DMS153 (cell line): ENCODE data around the gene NASP.
A peak's percentile ranks its signal among the peaks of the same experiment; 100 is the strongest.

Experiments used
- DNase-seq: peaks from one replicate; lab custom pipeline; 2025; lab: John Stamatoyannopoulos, UW

The NASP gene

DNA sequence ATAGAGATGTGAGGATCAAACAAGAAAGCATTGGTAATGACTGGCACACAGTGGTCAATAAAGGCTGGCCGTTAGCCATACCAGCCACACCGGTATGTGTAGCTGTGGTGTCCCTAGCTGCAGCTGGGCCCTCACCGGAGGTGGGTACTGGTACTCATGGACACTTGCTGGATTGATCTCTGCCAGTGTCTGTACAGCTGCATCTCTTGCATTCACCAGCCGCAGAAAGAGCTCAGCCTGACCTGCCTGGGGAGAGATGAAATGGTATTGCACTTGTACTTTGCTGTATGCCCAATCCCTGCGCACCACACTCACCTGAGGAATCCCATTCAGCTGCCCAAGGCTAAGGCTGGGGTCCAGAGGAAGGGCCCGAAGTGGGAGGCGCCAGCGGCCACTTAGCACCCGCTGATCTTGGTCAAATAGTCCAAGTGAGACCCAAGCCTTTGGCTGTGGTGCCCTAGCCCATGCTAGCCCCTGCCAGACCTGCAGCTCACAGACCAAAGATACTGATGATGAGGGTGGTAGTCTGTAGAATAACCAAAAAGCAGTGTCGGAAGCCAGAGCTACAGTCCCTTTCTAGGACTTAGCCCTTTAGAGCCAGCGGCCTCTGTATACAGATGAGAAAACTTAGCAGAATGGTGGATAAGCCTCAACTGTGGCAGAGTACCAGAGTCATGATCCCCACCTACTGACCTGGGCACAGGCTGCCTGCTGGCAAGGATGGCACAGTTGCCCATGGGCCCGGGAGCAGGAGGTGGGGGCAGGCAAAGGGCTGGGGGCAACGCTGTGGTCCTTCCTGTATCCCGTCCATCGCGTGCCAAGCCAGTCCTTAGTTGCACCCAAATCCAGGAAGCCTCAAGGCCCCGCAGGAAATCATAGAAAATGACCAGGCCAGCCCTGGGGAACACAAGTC lies 37.0 kb downstream of the NASP start:
- no peak for DNase-seq

- DNase-seq, result no peak
Measured at GRCh38 chr1:45621501-45621836, 37.6 kb downstream of the NASP start.

- no peak for DNase-seq
Measured at GRCh38 chr1:45621895-45622523, 38.2 kb downstream of the NASP start.

GRCh38 chr1:45622524-45623394 lies 38.9 kb downstream of the NASP start:
- DNase-seq, result no peak

- DNase-seq, result no peak
Measured at GRCh38 chr1:45623972-45624371, 40.1 kb downstream of the NASP start, which contains the start of gene CCDC17. TSS of gene CCDC17 (minus strand) at chr1:45624054. CDS start at chr1:45623909, 145 bp downstream.

- DNase-seq, result no peak
Measured at GRCh38 chr1:45629035-45629434, 45.2 kb downstream of the NASP start.

- DNase-seq, result no peak
Measured at GRCh38 chr1:45630429-45630828, 46.6 kb downstream of the NASP start.

DNA sequence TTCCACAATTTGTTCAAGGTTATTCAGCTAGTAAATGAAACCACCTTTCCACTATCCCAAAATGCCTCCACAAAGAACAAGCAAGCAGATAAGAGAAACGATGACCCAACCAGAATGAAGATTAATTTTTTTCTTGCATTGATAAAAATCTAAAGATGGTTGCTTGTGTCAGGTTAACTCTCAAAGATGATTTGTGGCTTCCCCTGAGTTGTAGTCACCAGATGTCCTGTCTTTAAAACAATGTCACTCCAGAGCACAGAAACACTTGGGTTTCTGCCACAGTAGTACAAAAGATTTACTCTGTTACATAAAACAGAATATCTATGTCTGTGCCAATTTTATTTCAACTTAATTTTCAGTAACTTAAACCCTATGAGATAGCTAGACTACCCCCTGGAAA lies 51.4 kb downstream of the NASP start:
- no peak for DNase-seq

GRCh38 chr1:45640293-45640692 lies 56.5 kb downstream of the NASP start:
- no peak for DNase-seq

GRCh38 chr1:45643321-45643720 lies 59.5 kb downstream of the NASP start:
- no peak for DNase-seq

DNA sequence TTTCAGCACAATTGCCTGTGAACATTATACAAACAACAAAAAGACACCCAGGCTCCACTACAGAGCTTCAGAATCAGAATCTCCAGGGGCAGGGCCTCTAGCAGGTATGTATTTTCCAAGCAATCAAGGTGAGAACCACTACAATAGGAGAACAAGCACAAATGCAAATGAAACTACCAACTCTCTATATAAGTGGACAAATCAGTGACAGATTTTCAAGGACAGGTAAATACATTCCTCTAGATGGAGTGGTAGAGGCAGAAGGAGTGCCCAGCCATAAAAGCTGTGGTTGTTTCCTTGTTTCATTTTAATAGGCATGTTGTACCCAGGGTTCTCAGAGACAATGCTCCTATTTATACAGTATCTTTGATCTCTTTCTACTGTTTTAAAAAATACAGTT lies 60.1 kb downstream of the NASP start:
- peak; percentile 26 for DNase-seq

GRCh38 chr1:45644661-45645060 lies 60.8 kb downstream of the NASP start:
- no peak for DNase-seq

GRCh38 chr1:45647248-45648021 lies 63.6 kb downstream of the NASP start:
- peak; percentile 14 for DNase-seq

- no peak for DNase-seq
Measured at GRCh38 chr1:45654540-45655280, 70.9 kb downstream of the NASP start.

- no peak for DNase-seq
Measured at GRCh38 chr1:45656573-45657226, 72.9 kb downstream of the NASP start.

DNA sequence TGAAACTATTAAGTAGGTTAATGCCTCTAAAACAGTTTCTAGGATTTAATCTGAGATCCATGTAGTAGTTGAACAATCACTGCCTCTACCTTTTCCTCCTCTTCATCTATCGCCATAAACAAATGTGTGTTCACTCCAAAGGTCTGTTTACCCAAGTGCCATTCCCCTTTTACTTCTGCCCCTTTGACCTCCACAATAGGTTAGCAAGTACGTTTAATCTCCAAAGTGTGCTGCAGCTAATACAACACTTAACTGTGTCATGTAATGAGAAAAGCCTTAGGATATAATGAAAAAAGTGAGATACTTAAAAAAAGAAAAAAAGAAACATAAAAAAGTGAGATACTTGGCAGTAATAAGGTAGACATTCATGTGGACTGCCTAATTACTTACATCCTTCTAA lies 74.3 kb downstream of the NASP start:
- no peak for DNase-seq

DNA sequence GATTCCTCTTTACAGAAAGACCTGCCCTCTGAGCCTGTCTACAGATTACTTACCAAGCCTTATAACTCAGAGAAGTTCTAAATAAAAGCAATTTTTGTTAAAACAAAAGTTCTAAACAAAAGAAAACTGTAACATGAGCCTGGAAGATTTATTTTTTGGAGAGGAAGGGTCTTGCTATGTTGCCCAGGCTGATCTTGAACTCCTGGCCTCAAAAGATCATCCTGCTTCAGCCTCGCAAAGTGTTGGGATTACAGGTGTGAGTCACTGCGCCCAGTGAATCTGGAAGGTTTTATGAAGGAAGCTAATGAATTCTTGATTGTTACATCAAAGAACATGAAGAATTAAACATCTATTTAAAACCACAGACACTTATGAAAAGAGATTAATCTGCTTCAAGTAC lies 75.4 kb downstream of the NASP start:
- DNase-seq, result no peak

- no peak for DNase-seq
Measured at GRCh38 chr1:45660336-45660735, 76.5 kb downstream of the NASP start.

GRCh38 chr1:45666836-45667235 lies 83.0 kb downstream of the NASP start:
- DNase-seq, result no peak

DNA sequence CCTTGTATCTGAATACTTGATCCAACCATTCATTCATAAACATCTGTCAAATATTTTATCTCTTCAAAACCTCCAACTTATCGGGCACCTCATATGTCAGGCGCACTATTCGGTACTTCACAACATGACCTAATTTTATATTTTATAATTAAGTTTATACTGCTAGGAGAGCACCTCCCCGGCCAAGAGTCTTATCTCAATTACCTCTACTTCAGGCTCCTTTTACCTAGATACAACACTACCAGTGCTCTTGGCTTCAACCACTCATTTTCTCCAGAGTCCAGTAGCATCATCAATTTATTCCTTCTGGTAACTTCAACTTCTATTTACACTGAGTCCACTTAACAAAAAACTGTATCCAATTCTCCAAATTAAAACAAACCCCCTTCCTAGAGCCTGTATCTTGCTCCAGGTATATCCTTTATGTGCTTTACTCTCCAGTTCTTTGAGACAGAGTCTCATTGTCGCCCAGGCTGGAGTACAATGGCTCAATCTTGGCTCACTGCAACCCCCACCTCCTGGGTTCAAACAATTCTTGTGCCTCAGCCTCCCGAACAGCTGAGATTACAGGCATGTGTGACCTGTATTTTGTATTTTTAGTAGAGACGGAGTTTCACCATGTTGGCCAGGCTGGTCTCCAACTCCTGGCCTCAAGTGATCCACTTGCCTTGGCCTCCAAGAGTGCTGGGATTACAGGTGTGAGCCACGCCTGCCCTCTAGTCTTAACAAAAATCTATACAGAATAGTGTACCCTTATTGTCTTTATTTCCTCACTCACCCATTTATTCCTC lies 83.7 kb downstream of the NASP start:
- no peak for DNase-seq
